ENCODE results near the gene PTS. TPM values are rescaled to one million over a fixed set of nuclear protein-coding genes. Genes with fewer than 3 reads are reported as not detected.

The PTS gene
- total RNA-seq, 1 experiment from 2014 or later, result 15.0 TPM

- Histone ChIP-seq H3K27me3 (no peaks in the 10 kb centered on the region), H3K4me3 (no peak overlapping the region), H3K4me1 (no peaks in the 10 kb centered on the region), H3K27ac (no peak overlapping the region), H3K36me3 (no peaks in the 10 kb centered on the region), H3K9me3 (replicated peaks) (no peaks in the 10 kb centered on the region)
- no peak for DNase-seq
These were observed 3.7 kb downstream of the PTS start for GRCh38 chr11:112229746-112230433.

GRCh38 chr11:112231952-112232351 lies 5.7 kb downstream of the PTS start:
- no peaks in the 10 kb centered on the region for H3K4me1 ChIP-seq
- H3K27ac ChIP-seq, result no peak overlapping the region
- H3K27me3 ChIP-seq, result no peaks in the 10 kb centered on the region
- peaks cover 8% of the 10 kb centered on the region; the same call in 1 of the 2 replicates for H3K36me3 ChIP-seq
- no peak for DNase-seq
- no peak overlapping the region for H3K4me3 ChIP-seq
- no peaks in the 10 kb centered on the region for H3K9me3 ChIP-seq (replicated peaks)

GRCh38 chr11:112235750-112236390 lies 9.6 kb downstream of the PTS start:
- Histone ChIP-seq H3K4me1 (peaks cover 7% of the 10 kb centered on the region), H3K4me3 (no peak overlapping the region), H3K27ac (no peak overlapping the region), H3K27me3 (no peaks in the 10 kb centered on the region), H3K9me3 (replicated peaks) (no peaks in the 10 kb centered on the region), H3K36me3 (peaks cover 11% of the 10 kb centered on the region; the same call in 1 of the 2 replicates)
- DNase-seq, result no peak

GRCh38 chr11:112237451-112237850 lies 11.2 kb downstream of the PTS start:
- H3K9me3 ChIP-seq (replicated peaks), result no peaks in the 10 kb centered on the region
- H3K27me3 ChIP-seq, result no peaks in the 10 kb centered on the region
- H3K36me3 ChIP-seq, result peaks cover 11% of the 10 kb centered on the region; the same call in 1 of the 2 replicates
- no peak overlapping the region for H3K4me3 ChIP-seq
- H3K4me1 ChIP-seq, result peaks cover 15% of the 10 kb centered on the region
- no peak for DNase-seq
- H3K27ac ChIP-seq, result no peak overlapping the region

GRCh38 chr11:112238041-112238440 lies 11.8 kb downstream of the PTS start:
- Histone ChIP-seq H3K27me3 (no peaks in the 10 kb centered on the region), H3K9me3 (replicated peaks) (no peaks in the 10 kb centered on the region), H3K4me1 (peaks cover 15% of the 10 kb centered on the region), H3K36me3 (peaks cover 11% of the 10 kb centered on the region; the same call in 1 of the 2 replicates), H3K4me3 (no peak overlapping the region), H3K27ac (no peak overlapping the region)
- no peak for DNase-seq

GRCh38 chr11:112241486-112241885 lies 15.3 kb downstream of the PTS start:
- Histone ChIP-seq H3K27ac (no peak overlapping the region), H3K36me3 (peaks cover 4% of the 10 kb centered on the region; the same call in 1 of the 2 replicates), H3K4me3 (no peak overlapping the region), H3K27me3 (no peaks in the 10 kb centered on the region), H3K9me3 (replicated peaks) (peaks cover 3% of the 10 kb centered on the region; the same call in 1 of the 2 replicates), H3K4me1 (peaks cover 15% of the 10 kb centered on the region)
- DNase-seq, result peak; percentile 57 to 68

GRCh38 chr11:112247201-112247600 lies 21.0 kb downstream of the PTS start:
- Histone ChIP-seq H3K36me3 (no peaks in the 10 kb centered on the region), H3K4me1 (no peaks in the 10 kb centered on the region), H3K27me3 (no peaks in the 10 kb centered on the region), H3K4me3 (no peak overlapping the region), H3K27ac (no peak overlapping the region), H3K9me3 (replicated peaks) (peaks cover 3% of the 10 kb centered on the region; the same call in 1 of the 2 replicates)
- DNase-seq, result no peak

- peaks cover 3% of the 10 kb centered on the region; the same call in 1 of the 2 replicates for H3K9me3 ChIP-seq (replicated peaks)
- H3K27ac ChIP-seq, result no peak overlapping the region
- no peak for DNase-seq
- no peaks in the 10 kb centered on the region for H3K36me3 ChIP-seq
- no peaks in the 10 kb centered on the region for H3K27me3 ChIP-seq
- H3K4me3 ChIP-seq, result no peak overlapping the region
- H3K4me1 ChIP-seq, result no peaks in the 10 kb centered on the region
These were observed 22.0 kb downstream of the PTS start for GRCh38 chr11:112248201-112248600.

- Histone ChIP-seq H3K27me3 (no peaks in the 10 kb centered on the region), H3K36me3 (no peaks in the 10 kb centered on the region), H3K4me3 (no peak overlapping the region), H3K4me1 (no peaks in the 10 kb centered on the region), H3K27ac (no peak overlapping the region), H3K9me3 (replicated peaks) (no peaks in the 10 kb centered on the region)
- no peak for DNase-seq
These were observed 23.8 kb downstream of the PTS start for GRCh38 chr11:112249871-112250610.

- no peak overlapping the region for H3K27ac ChIP-seq
- H3K36me3 ChIP-seq, result no peaks in the 10 kb centered on the region
- no peak for DNase-seq
- H3K9me3 ChIP-seq (replicated peaks), result no peaks in the 10 kb centered on the region
- no peaks in the 10 kb centered on the region for H3K27me3 ChIP-seq
- H3K4me3 ChIP-seq, result no peak overlapping the region
- H3K4me1 ChIP-seq, result no peaks in the 10 kb centered on the region
These were observed 27.5 kb downstream of the PTS start for GRCh38 chr11:112253605-112254242.

GRCh38 chr11:112255067-112255720 lies 29.0 kb downstream of the PTS start:
- Histone ChIP-seq H3K4me3 (peak overlapping the region; percentile 17), H3K27me3 (no peaks in the 10 kb centered on the region), H3K4me1 (no peaks in the 10 kb centered on the region), H3K36me3 (no peaks in the 10 kb centered on the region), H3K9me3 (replicated peaks) (no peaks in the 10 kb centered on the region), H3K27ac (no peak overlapping the region)
- DNase-seq, result peak; percentile 25 to 51

GRCh38 chr11:112260490-112260889 lies 34.3 kb downstream of the PTS start, which contains the start of gene PLET1:
TSS of gene PLET1 (minus strand) at chr11:112260860. CDS start at chr11:112260589, 271 bp downstream.
- Histone ChIP-seq H3K4me1 (no peaks in the 10 kb centered on the region), H3K27me3 (no peaks in the 10 kb centered on the region), H3K4me3 (no peak within 1 kb of the TSS), H3K9me3 (replicated peaks) (no peaks in the 10 kb centered on the region), H3K27ac (no peak within 1 kb of the TSS), H3K36me3 (no peaks in the 10 kb centered on the region)
- no peak for DNase-seq

- Histone ChIP-seq H3K4me3 (no peak overlapping the region), H3K4me1 (no peaks in the 10 kb centered on the region), H3K27me3 (no peaks in the 10 kb centered on the region), H3K36me3 (no peaks in the 10 kb centered on the region), H3K27ac (no peak overlapping the region), H3K9me3 (replicated peaks) (no peaks in the 10 kb centered on the region)
- DNase-seq, result no peak
These were observed 39.6 kb downstream of the PTS start for GRCh38 chr11:112265659-112266409.

- H3K27me3 ChIP-seq, result no peaks in the 10 kb centered on the region
- H3K36me3 ChIP-seq, result no peaks in the 10 kb centered on the region
- no peaks in the 10 kb centered on the region for H3K4me1 ChIP-seq
- DNase-seq, result no peak
- H3K9me3 ChIP-seq (replicated peaks), result no peaks in the 10 kb centered on the region
- H3K4me3 ChIP-seq, result no peak overlapping the region
- H3K27ac ChIP-seq, result no peak overlapping the region
These were observed 40.2 kb downstream of the PTS start for GRCh38 chr11:112266410-112266778.

Data from SJCRH30 (cell line).